ENCODE data around the gene PANX1.

GRCh38 chr11:94199136-94200130, 70.8 kb downstream of the PANX1 start:
- TF ChIP-seq GATA2 (IDR thresholded peaks at IDR 0.05; ENCODE audit: low read depth, low read length) (peak; percentile 19; the same call in 1 of the 2 replicates), GATA3 (IDR thresholded peaks at IDR 0.05; ENCODE audit: low read depth, low read length) (no peak)
